ENCODE data around the gene TLCD4.

Gene TLCD4

GRCh38 chr1:95126366-95126765, 9.2 kb downstream of the TLCD4 start:
- no peak for DNase-seq (ENCODE audit: low read depth)
- TF ChIP-seq CTCF (IDR thresholded peaks at IDR 0.05; ENCODE audit: insufficient read depth, low read depth, low read length, missing control alignments): no peak
- H3K4me3 ChIP-seq (ENCODE audit: low read length): no peak overlapping the region

GRCh38 chr1:95126846-95127245, 9.7 kb downstream of the TLCD4 start:
- no peak for TF ChIP-seq CTCF (IDR thresholded peaks at IDR 0.05; ENCODE audit: insufficient read depth, low read depth, low read length, missing control alignments)
- no peak overlapping the region for H3K4me3 ChIP-seq (ENCODE audit: low read length)
- no peak for DNase-seq (ENCODE audit: low read depth)

- no peak overlapping the region for H3K4me3 ChIP-seq (ENCODE audit: low read length)
- no peak for DNase-seq (ENCODE audit: low read depth)
- TF ChIP-seq CTCF (IDR thresholded peaks at IDR 0.05; ENCODE audit: insufficient read depth, low read depth, low read length, missing control alignments): no peak
Observed at GRCh38 chr1:95127380-95127779, 10.2 kb downstream of the TLCD4 start.

- no peak for DNase-seq (ENCODE audit: low read depth)
- TF ChIP-seq CTCF (IDR thresholded peaks at IDR 0.05; ENCODE audit: insufficient read depth, low read depth, low read length, missing control alignments): no peak
- H3K4me3 ChIP-seq (ENCODE audit: low read length): no peak overlapping the region
Observed at GRCh38 chr1:95132762-95133161, 15.6 kb downstream of the TLCD4 start.

- no peak for TF ChIP-seq CTCF (IDR thresholded peaks at IDR 0.05; ENCODE audit: insufficient read depth, low read depth, low read length, missing control alignments)
- H3K4me3 ChIP-seq (ENCODE audit: low read length): no peak overlapping the region
- no peak for DNase-seq (ENCODE audit: low read depth)
Observed at GRCh38 chr1:95133687-95134086, 16.5 kb downstream of the TLCD4 start.

- no peak overlapping the region for H3K4me3 ChIP-seq (ENCODE audit: low read length)
- DNase-seq (ENCODE audit: low read depth): peak; percentile 34
- no peak for TF ChIP-seq CTCF (IDR thresholded peaks at IDR 0.05; ENCODE audit: insufficient read depth, low read depth, low read length, missing control alignments)
Observed at GRCh38 chr1:95138223-95138622, 21.1 kb downstream of the TLCD4 start.

- no peak for TF ChIP-seq CTCF (IDR thresholded peaks at IDR 0.05; ENCODE audit: insufficient read depth, low read depth, low read length, missing control alignments)
- no peak overlapping the region for H3K4me3 ChIP-seq (ENCODE audit: low read length)
- peak; percentile 79 for DNase-seq (ENCODE audit: low read depth)
Observed at GRCh38 chr1:95139039-95139438, 21.9 kb downstream of the TLCD4 start.

Data from epithelial cell of esophagus (primary cell).